ENCODE results near the gene CDH10. TPM values are rescaled to one million over a fixed set of nuclear protein-coding genes. Genes with fewer than 3 reads are reported as not detected.

Gene CDH10
- total and polyA plus RNA-seq, 2 donors (not counting 3 experiments of a cell fraction or from before 2014, with no cell fraction given): 0.07 TPM; not detected in 1

- Histone ChIP-seq H3K9ac (replicated peaks; ENCODE audit: extremely low read depth, insufficient read depth, low read length) (no peak overlapping the region), H3K4me3 (replicated peaks in 1 of 3; ENCODE audit: insufficient read depth in 1 of 3, low read depth in 1 of 3, low read length in 3 of 3) (no peak overlapping the region), H3K27ac (ENCODE audit: insufficient read depth, low read depth, low read length) (no peak overlapping the region), H3K9me3 (replicated peaks; ENCODE audit: control insufficient read depth, insufficient read depth, low read length) (peaks cover 2% of the 10 kb centered on the region), H3K79me2 (ENCODE audit: control insufficient read depth, insufficient read depth, low read length) (no peaks in the 10 kb centered on the region), H3K4me2 (ENCODE audit: insufficient read depth, low read length) (no peak overlapping the region), H3K4me1 (ENCODE audit: control insufficient read depth, extremely low read depth, insufficient read depth, low read length) (no peaks in the 10 kb centered on the region), H3K27me3 (ENCODE audit: control insufficient read depth in 2 of 2, insufficient read depth in 2 of 2, low read length in 2 of 2) (no peaks in the 10 kb centered on the region), H3K36me3 (ENCODE audit: control insufficient read depth in 2 of 2, extremely low read depth in 1 of 2, insufficient read depth in 2 of 2, low read length in 2 of 2) (no peaks in the 10 kb centered on the region), H2AFZ (ENCODE audit: low read depth, low read length) (no peak overlapping the region), H3K9me1 (replicated peaks; ENCODE audit: control insufficient read depth, extremely low read depth, insufficient read depth, low read length) (no peaks in the 10 kb centered on the region), H4K20me1 (replicated peaks; ENCODE audit: control insufficient read depth, extremely low read depth, insufficient read depth, low read length) (no peaks in the 10 kb centered on the region)
- POLR2A ChIA-PET: no interaction called here
- CTCF ChIA-PET: no interaction called here
- intact Hi-C loops (cut with micrococcal nuclease) (no loop called here), dilution Hi-C loops (cut with MboI; ENCODE audit: extremely low pct_ligation_motif_present, low sequenced_read_pairs) (no loop called here)
- no TSS peak for BruUV-seq (replicated peaks)
- FAIRE-seq (no peak), DNase-seq (ENCODE audit: low read depth, low spot score) (no peak)
- TF ChIP-seq POLR2AphosphoS5 (IDR thresholded peaks at IDR 0.05; ENCODE audit: insufficient read depth, low read depth, low read length) (no peak), MYC (IDR thresholded peaks at IDR 0.05; ENCODE audit: low read depth, low read length) (no peak)
Observed at GRCh38 chr5:24646915-24647314, 2.1 kb upstream of the CDH10 start.

DNA sequence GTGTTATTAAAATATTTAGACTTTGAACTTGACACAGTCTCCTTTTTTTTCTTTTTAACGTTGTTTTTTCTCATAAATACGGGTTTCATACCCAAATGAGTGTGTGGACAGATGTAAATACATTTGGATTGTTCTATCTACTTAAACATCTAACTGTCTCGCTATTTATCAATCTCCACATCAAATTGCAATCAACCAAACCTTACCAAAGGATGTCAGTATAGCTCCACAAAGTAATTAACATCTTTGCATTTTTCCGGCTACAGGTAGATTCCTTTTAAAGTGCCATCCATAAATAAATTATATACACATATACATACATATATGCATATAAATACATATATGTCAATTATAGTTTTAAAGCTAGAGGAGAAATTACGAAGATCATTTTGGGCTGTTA, 705 bp upstream of the CDH10 start:
- intact Hi-C loops (cut with micrococcal nuclease) (no loop called here), dilution Hi-C loops (cut with MboI; ENCODE audit: extremely low pct_ligation_motif_present, low sequenced_read_pairs) (no loop called here)
- no peaks in the 10 kb centered on the region for H3K36me3 ChIP-seq (ENCODE audit: control insufficient read depth in 2 of 2, extremely low read depth in 1 of 2, insufficient read depth in 2 of 2, low read length in 2 of 2)
- H3K9me1 ChIP-seq (replicated peaks; ENCODE audit: control insufficient read depth, extremely low read depth, insufficient read depth, low read length): no peaks in the 10 kb centered on the region
- no peak overlapping the region for H3K9ac ChIP-seq (replicated peaks; ENCODE audit: extremely low read depth, insufficient read depth, low read length)
- TF ChIP-seq POLR2A (IDR thresholded peaks at IDR 0.05; ENCODE audit: low read depth, low read length) (no peak), EZH2 (IDR thresholded peaks at IDR 0.05; ENCODE audit: borderline replicate concordance, low read depth, low read length, severe bottlenecking) (no peak), FOS (IDR thresholded peaks at IDR 0.05; ENCODE audit: borderline replicate concordance, insufficient read depth, low read length) (no peak), POLR2AphosphoS5 (IDR thresholded peaks at IDR 0.05; ENCODE audit: insufficient read depth, low read depth, low read length) (no peak), MYC (IDR thresholded peaks at IDR 0.05; ENCODE audit: low read depth, low read length) (no peak), JUN (IDR thresholded peaks at IDR 0.05; ENCODE audit: borderline replicate concordance, insufficient read depth, insufficient read length, low read depth) (no peak), MAX (IDR thresholded peaks at IDR 0.05; ENCODE audit: insufficient read depth, insufficient read length) (no peak), CTCF (IDR thresholded peaks at IDR 0.05; ENCODE audit: extremely low read depth in 1 of 2, insufficient read depth in 1 of 2, low read depth in 1 of 2, low read length in 2 of 2) (no peak), GATA2 (IDR thresholded peaks at IDR 0.05; ENCODE audit: insufficient read depth, insufficient read length, low read depth, low read length) (no peak)
- FAIRE-seq (no peak), DNase-seq (ENCODE audit: low read depth, low spot score) (no peak)
- POLR2A ChIA-PET: no interaction called here
- no peak overlapping the region for H3K4me3 ChIP-seq (replicated peaks in 1 of 3; ENCODE audit: insufficient read depth in 1 of 3, low read depth in 1 of 3, low read length in 3 of 3)
- no peaks in the 10 kb centered on the region for H3K79me2 ChIP-seq (ENCODE audit: control insufficient read depth, insufficient read depth, low read length)
- no peaks in the 10 kb centered on the region for H3K4me1 ChIP-seq (ENCODE audit: control insufficient read depth, extremely low read depth, insufficient read depth, low read length)
- BruUV-seq (replicated peaks): no TSS peak
- peaks cover 2% of the 10 kb centered on the region for H3K9me3 ChIP-seq (replicated peaks; ENCODE audit: control insufficient read depth, insufficient read depth, low read length)
- CTCF ChIA-PET: no interaction called here
- no peak overlapping the region for H2AFZ ChIP-seq (ENCODE audit: low read depth, low read length)
- H4K20me1 ChIP-seq (replicated peaks; ENCODE audit: control insufficient read depth, extremely low read depth, insufficient read depth, low read length): no peaks in the 10 kb centered on the region
- no peak overlapping the region for H3K4me2 ChIP-seq (ENCODE audit: insufficient read depth, low read length)
- no peak overlapping the region for H3K27ac ChIP-seq (ENCODE audit: insufficient read depth, low read depth, low read length)
- no peaks in the 10 kb centered on the region for H3K27me3 ChIP-seq (ENCODE audit: control insufficient read depth in 2 of 2, insufficient read depth in 2 of 2, low read length in 2 of 2)
